ENCODE results near the gene ACO2.

Gene ACO2

GRCh38 chr22:41446057-41446501, 22.8 kb upstream of the ACO2 start:
- Histone ChIP-seq H3K4me1 (ENCODE audit: insufficient read depth, low read length, poor library complexity, severe bottlenecking) (peaks cover 19% of the 10 kb centered on the region), H4K20me1 (ENCODE audit: insufficient read depth, low read length, poor library complexity, severe bottlenecking) (peaks cover 25% of the 10 kb centered on the region), H3K9me2 (replicated peaks; ENCODE audit: low read depth, low read length) (no peaks in the 10 kb centered on the region), H3K9ac (ENCODE audit: low read depth, low read length, poor library complexity, severe bottlenecking) (peak overlapping the region; percentile 97), H2AFZ (ENCODE audit: low read length) (peak overlapping the region; percentile 57; the same call in 1 of the 2 replicates), H3K4me3 (ENCODE audit: low read length, poor library complexity, severe bottlenecking) (peak overlapping the region; percentile 95), H3K36me3 (ENCODE audit: insufficient read depth, low read length) (no peaks in the 10 kb centered on the region), H3K79me2 (ENCODE audit: insufficient read depth, low read length) (peaks cover 67% of the 10 kb centered on the region), H3F3A (ENCODE audit: low read depth) (no peaks in the 10 kb centered on the region), H3K9me3 (ENCODE audit: insufficient read depth, low read depth, low read length) (no peaks in the 10 kb centered on the region), H3K4me2 (ENCODE audit: low read depth, low read length, poor library complexity, severe bottlenecking) (peak overlapping the region; percentile 92), H3K27me3 (ENCODE audit: insufficient read depth, low read length, poor library complexity, severe bottlenecking) (no peaks in the 10 kb centered on the region)
- TF ChIP-seq, protein P1, sequence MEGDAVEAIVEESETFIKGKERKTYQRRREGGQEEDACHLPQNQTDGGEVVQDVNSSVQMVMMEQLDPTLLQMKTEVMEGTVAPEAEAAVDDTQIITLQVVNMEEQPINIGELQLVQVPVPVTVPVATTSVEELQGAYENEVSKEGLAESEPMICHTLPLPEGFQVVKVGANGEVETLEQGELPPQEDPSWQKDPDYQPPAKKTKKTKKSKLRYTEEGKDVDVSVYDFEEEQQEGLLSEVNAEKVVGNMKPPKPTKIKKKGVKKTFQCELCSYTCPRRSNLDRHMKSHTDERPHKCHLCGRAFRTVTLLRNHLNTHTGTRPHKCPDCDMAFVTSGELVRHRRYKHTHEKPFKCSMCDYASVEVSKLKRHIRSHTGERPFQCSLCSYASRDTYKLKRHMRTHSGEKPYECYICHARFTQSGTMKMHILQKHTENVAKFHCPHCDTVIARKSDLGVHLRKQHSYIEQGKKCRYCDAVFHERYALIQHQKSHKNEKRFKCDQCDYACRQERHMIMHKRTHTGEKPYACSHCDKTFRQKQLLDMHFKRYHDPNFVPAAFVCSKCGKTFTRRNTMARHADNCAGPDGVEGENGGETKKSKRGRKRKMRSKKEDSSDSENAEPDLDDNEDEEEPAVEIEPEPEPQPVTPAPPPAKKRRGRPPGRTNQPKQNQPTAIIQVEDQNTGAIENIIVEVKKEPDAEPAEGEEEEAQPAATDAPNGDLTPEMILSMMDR (conservative IDR thresholded peaks at IDR 0.05; ENCODE audit: low read length), result no peak
- no peak for TF ChIP-seq EZH2phosphoT487 (IDR thresholded peaks at IDR 0.05; ENCODE audit: borderline replicate concordance)

- no peaks in the 10 kb centered on the region for H3K36me3 ChIP-seq (ENCODE audit: insufficient read depth, low read length)
- peaks cover 60% of the 10 kb centered on the region for H3K79me2 ChIP-seq (ENCODE audit: insufficient read depth, low read length)
- no peaks in the 10 kb centered on the region for H3K27me3 ChIP-seq (ENCODE audit: insufficient read depth, low read length, poor library complexity, severe bottlenecking)
- H3F3A ChIP-seq (ENCODE audit: low read depth), result no peaks in the 10 kb centered on the region
- peak within 1 kb of the TSS; percentile 57 for H2AFZ ChIP-seq (ENCODE audit: low read length)
- peaks cover 25% of the 10 kb centered on the region for H4K20me1 ChIP-seq (ENCODE audit: insufficient read depth, low read length, poor library complexity, severe bottlenecking)
- H3K4me1 ChIP-seq (ENCODE audit: insufficient read depth, low read length, poor library complexity, severe bottlenecking), result peaks cover 19% of the 10 kb centered on the region
- no peaks in the 10 kb centered on the region for H3K9me2 ChIP-seq (replicated peaks; ENCODE audit: low read depth, low read length)
- no peaks in the 10 kb centered on the region for H3K9me3 ChIP-seq (ENCODE audit: insufficient read depth, low read depth, low read length)
- peak within 1 kb of the TSS; percentile 95 for H3K4me3 ChIP-seq (ENCODE audit: low read length, poor library complexity, severe bottlenecking)
- no peak for TF ChIP-seq EZH2phosphoT487 (IDR thresholded peaks at IDR 0.05; ENCODE audit: borderline replicate concordance)
- TF ChIP-seq, protein P1 (conservative IDR thresholded peaks at IDR 0.05; ENCODE audit: low read length), result no peak
- peak within 1 kb of the TSS; percentile 97 for H3K9ac ChIP-seq (ENCODE audit: low read depth, low read length, poor library complexity, severe bottlenecking)
- peak within 1 kb of the TSS; percentile 92 for H3K4me2 ChIP-seq (ENCODE audit: low read depth, low read length, poor library complexity, severe bottlenecking)
These were observed 22.1 kb upstream of the ACO2 start, which contains the start of gene TOB2 for GRCh38 chr22:41446639-41447434. TOB2 (minus strand) TSS chr22:41446801; CDS start chr22:41437345, 9,456 bp downstream.

- Histone ChIP-seq H3K9me2 (replicated peaks; ENCODE audit: low read depth, low read length) (no peaks in the 10 kb centered on the region), H3K27me3 (ENCODE audit: insufficient read depth, low read length, poor library complexity, severe bottlenecking) (no peaks in the 10 kb centered on the region), H4K20me1 (ENCODE audit: insufficient read depth, low read length, poor library complexity, severe bottlenecking) (peaks cover 20% of the 10 kb centered on the region), H3K9ac (ENCODE audit: low read depth, low read length, poor library complexity, severe bottlenecking) (peak overlapping the region; percentile 97), H3K79me2 (ENCODE audit: insufficient read depth, low read length) (peaks cover 52% of the 10 kb centered on the region), H3K4me1 (ENCODE audit: insufficient read depth, low read length, poor library complexity, severe bottlenecking) (peaks cover 19% of the 10 kb centered on the region), H2AFZ (ENCODE audit: low read length) (peak overlapping the region; percentile 52), H3K9me3 (ENCODE audit: insufficient read depth, low read depth, low read length) (no peaks in the 10 kb centered on the region), H3K4me2 (ENCODE audit: low read depth, low read length, poor library complexity, severe bottlenecking) (peak overlapping the region; percentile 77), H3K4me3 (ENCODE audit: low read length, poor library complexity, severe bottlenecking) (peak overlapping the region; percentile 95), H3K36me3 (ENCODE audit: insufficient read depth, low read length) (no peaks in the 10 kb centered on the region), H3F3A (ENCODE audit: low read depth) (no peaks in the 10 kb centered on the region)
- TF ChIP-seq, protein P1 (conservative IDR thresholded peaks at IDR 0.05; ENCODE audit: low read length), result no peak
- no peak for TF ChIP-seq EZH2phosphoT487 (IDR thresholded peaks at IDR 0.05; ENCODE audit: borderline replicate concordance)
These were observed 21.3 kb upstream of the ACO2 start for GRCh38 chr22:41447435-41448188.
